SK-N-SH treated with all-trans-retinoic acid at 6 μM for 48 hours (cell line): ENCODE results near the gene OR2T6.

Experiments used
- ATAC-seq: fragments of 200-7000 bp; cut with Tn5 transposase; 3 replicates; pipeline ENCODE4 v1.9.1; 2020; ENCODE audit warnings: mild to moderate bottlenecking, moderate library complexity
- BACH2 ChIP-seq: fragments of 250-450 bp; sonication (Bioruptor Pico); IDR thresholded peaks from 2 replicates; pipeline ENCODE4 v1.9.0; 2021; ENCODE audit warnings: mild to moderate bottlenecking, borderline replicate concordance
- CREB5 ChIP-seq: fragments of 250-450 bp; sonication (Bioruptor Pico); IDR thresholded peaks from 2 replicates; pipeline ENCODE4 v1.5.1; 2020; ENCODE audit warnings: low read depth, mild to moderate bottlenecking, moderate library complexity
- CSDC2 ChIP-seq: fragments of 250-450 bp; sonication (Bioruptor Pico); IDR thresholded peaks from 2 replicates; pipeline ENCODE4 v1.5.0; 2020; ENCODE audit warnings: mild to moderate bottlenecking, moderate library complexity
- ESRRG ChIP-seq: fragments of 250-450 bp; sonication (Bioruptor Pico); IDR thresholded peaks from 2 replicates; pipeline ENCODE4 v1.6.1; 2021; ENCODE audit warnings: mild to moderate bottlenecking
- GLIS3 ChIP-seq: fragments of 250-450 bp; sonication (Bioruptor Pico); IDR thresholded peaks from 2 replicates; pipeline ENCODE4 v1.5.0; 2020; ENCODE audit warnings: mild to moderate bottlenecking, moderate library complexity
- ISL1 ChIP-seq: fragments of 250-450 bp; sonication (Bioruptor Pico); IDR thresholded peaks from 2 replicates; pipeline ENCODE4 v2.1.2; 2022; ENCODE audit warnings: mild to moderate bottlenecking, moderate library complexity
- OSR1 ChIP-seq: fragments of 250-450 bp; sonication (Bioruptor Pico); IDR thresholded peaks from 2 replicates; pipeline ENCODE4 v1.8.0; 2022; ENCODE audit warnings: moderate library complexity, mild to moderate bottlenecking, inconsistent platforms
- PATZ1 ChIP-seq: fragments of 250-450 bp; sonication (Bioruptor Pico); IDR thresholded peaks from 2 replicates; pipeline ENCODE4 v1.8.0; 2020; ENCODE audit warnings: mild to moderate bottlenecking, moderate library complexity, borderline replicate concordance
- POU6F1 ChIP-seq: fragments of 250-450 bp; sonication (Bioruptor Pico); IDR thresholded peaks from 2 replicates; pipeline ENCODE4 v1.8.0; 2021; ENCODE audit warnings: low read depth, mild to moderate bottlenecking, moderate library complexity, borderline replicate concordance
- PPARA ChIP-seq: fragments of 250-450 bp; sonication (Bioruptor Pico); IDR thresholded peaks from 2 replicates; pipeline ENCODE4 v1.5.0; 2020; ENCODE audit warnings: mild to moderate bottlenecking, borderline replicate concordance
- RARB ChIP-seq: fragments of 250-450 bp; sonication (Bioruptor Pico); IDR thresholded peaks from 2 replicates; pipeline ENCODE4 v1.8.0; 2021; ENCODE audit warnings: mild to moderate bottlenecking, moderate library complexity
- SNAI2 ChIP-seq: fragments of 250-450 bp; sonication (Bioruptor Pico); IDR thresholded peaks from 2 replicates; pipeline ENCODE4 v1.5.0; 2020; ENCODE audit warnings: mild to moderate bottlenecking, moderate library complexity
- TCF4 ChIP-seq: fragments of 250-450 bp; sonication (Bioruptor Pico); IDR thresholded peaks from 2 replicates; pipeline ENCODE4 v1.8.0; 2021; ENCODE audit warnings: mild to moderate bottlenecking, moderate library complexity, borderline replicate concordance
- TOX ChIP-seq: fragments of 250-450 bp; sonication (Bioruptor Pico); IDR thresholded peaks from 2 replicates; pipeline ENCODE4 v1.8.0; 2021; ENCODE audit warnings: mild to moderate bottlenecking, moderate library complexity, borderline replicate concordance
- ZC3H10 ChIP-seq: fragments of 250-450 bp; sonication (Bioruptor Pico); IDR thresholded peaks from 2 replicates; pipeline ENCODE4 v1.5.1; 2021; ENCODE audit warnings: mild to moderate bottlenecking, moderate library complexity
- ZFP3 ChIP-seq: fragments of 250-450 bp; sonication (Bioruptor Pico); IDR thresholded peaks from 2 replicates; pipeline ENCODE4 v1.5.0; 2020; ENCODE audit warnings: mild to moderate bottlenecking, moderate library complexity
- ZFP30 ChIP-seq: fragments of 450-650 bp; formaldehyde crosslinking; IDR thresholded peaks from 2 replicates; pipeline ENCODE4 v1.5.0; 2022; ENCODE audit warnings: mild to moderate bottlenecking, moderate library complexity
- ZNF70 ChIP-seq: fragments of 450-650 bp; formaldehyde crosslinking; IDR thresholded peaks from 2 replicates; pipeline ENCODE4 v1.5.0; 2020; ENCODE audit warnings: mild to moderate bottlenecking, moderate library complexity
- ZNF8 ChIP-seq: fragments of 450-650 bp; formaldehyde crosslinking; IDR thresholded peaks from 2 replicates; pipeline ENCODE4 v1.5.0; 2020; ENCODE audit warnings: mild to moderate bottlenecking, moderate library complexity
- TF ChIP-seq, protein P1 (sequence below): fragments of 250-450 bp; sonication (Bioruptor Pico); IDR thresholded peaks from 2 replicates; pipeline ENCODE4 v1.5.0; 2020; ENCODE audit warnings: mild to moderate bottlenecking, moderate library complexity
- TF ChIP-seq, protein P2 (sequence below): fragments of 250-450 bp; sonication (Bioruptor Pico); IDR thresholded peaks from 2 replicates; pipeline ENCODE4 v1.5.1; 2021; ENCODE audit warnings: mild to moderate bottlenecking, moderate library complexity

The OR2T6 gene

GRCh38 chr1:248393050-248393449, 17.5 kb downstream of the OR2T6 start (continued):
- TF ChIP-seq BACH2 (CRISPR knock-in tag) (no peak), RARB (CRISPR knock-in tag) (no peak), TOX (CRISPR knock-in tag) (no peak), PPARA (CRISPR knock-in tag) (no peak), ZNF70 (CRISPR knock-in tag) (no peak), ZNF8 (CRISPR knock-in tag) (no peak), ZFP30 (no peak)
- TF ChIP-seq, protein P1, sequence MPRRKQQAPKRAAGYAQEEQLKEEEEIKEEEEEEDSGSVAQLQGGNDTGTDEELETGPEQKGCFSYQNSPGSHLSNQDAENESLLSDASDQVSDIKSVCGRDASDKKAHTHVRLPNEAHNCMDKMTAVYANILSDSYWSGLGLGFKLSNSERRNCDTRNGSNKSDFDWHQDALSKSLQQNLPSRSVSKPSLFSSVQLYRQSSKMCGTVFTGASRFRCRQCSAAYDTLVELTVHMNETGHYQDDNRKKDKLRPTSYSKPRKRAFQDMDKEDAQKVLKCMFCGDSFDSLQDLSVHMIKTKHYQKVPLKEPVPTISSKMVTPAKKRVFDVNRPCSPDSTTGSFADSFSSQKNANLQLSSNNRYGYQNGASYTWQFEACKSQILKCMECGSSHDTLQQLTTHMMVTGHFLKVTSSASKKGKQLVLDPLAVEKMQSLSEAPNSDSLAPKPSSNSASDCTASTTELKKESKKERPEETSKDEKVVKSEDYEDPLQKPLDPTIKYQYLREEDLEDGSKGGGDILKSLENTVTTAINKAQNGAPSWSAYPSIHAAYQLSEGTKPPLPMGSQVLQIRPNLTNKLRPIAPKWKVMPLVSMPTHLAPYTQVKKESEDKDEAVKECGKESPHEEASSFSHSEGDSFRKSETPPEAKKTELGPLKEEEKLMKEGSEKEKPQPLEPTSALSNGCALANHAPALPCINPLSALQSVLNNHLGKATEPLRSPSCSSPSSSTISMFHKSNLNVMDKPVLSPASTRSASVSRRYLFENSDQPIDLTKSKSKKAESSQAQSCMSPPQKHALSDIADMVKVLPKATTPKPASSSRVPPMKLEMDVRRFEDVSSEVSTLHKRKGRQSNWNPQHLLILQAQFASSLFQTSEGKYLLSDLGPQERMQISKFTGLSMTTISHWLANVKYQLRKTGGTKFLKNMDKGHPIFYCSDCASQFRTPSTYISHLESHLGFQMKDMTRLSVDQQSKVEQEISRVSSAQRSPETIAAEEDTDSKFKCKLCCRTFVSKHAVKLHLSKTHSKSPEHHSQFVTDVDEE (CRISPR knock-in tag), result no peak

GRCh38 chr1:248402748-248403147, 27.2 kb downstream of the OR2T6 start, which contains the start of gene OR2T1:
Gene OR2T1, plus strand, starts transcription at chr1:248403048. Its CDS starts 3,100 bp downstream, at chr1:248406148.
- no peak for TF ChIP-seq SNAI2 (CRISPR knock-in tag)
- TF ChIP-seq, protein P1 (CRISPR knock-in tag), result no peak
- TF ChIP-seq CSDC2 (CRISPR knock-in tag), result no peak
- no peak for TF ChIP-seq POU6F1
- no peak for TF ChIP-seq GLIS3 (CRISPR knock-in tag)
- no peak for TF ChIP-seq OSR1
- no peak for TF ChIP-seq ZC3H10 (CRISPR knock-in tag)
- TF ChIP-seq ESRRG (CRISPR knock-in tag), result no peak
- TF ChIP-seq, protein P2, sequence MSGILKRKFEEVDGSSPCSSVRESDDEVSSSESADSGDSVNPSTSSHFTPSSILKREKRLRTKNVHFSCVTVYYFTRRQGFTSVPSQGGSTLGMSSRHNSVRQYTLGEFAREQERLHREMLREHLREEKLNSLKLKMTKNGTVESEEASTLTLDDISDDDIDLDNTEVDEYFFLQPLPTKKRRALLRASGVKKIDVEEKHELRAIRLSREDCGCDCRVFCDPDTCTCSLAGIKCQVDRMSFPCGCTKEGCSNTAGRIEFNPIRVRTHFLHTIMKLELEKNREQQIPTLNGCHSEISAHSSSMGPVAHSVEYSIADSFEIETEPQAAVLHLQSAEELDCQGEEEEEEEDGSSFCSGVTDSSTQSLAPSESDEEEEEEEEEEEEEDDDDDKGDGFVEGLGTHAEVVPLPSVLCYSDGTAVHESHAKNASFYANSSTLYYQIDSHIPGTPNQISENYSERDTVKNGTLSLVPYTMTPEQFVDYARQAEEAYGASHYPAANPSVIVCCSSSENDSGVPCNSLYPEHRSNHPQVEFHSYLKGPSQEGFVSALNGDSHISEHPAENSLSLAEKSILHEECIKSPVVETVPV, result no peak
- TF ChIP-seq ISL1 (CRISPR knock-in tag), result no peak
- no peak for TF ChIP-seq ZFP30
- no peak for TF ChIP-seq TCF4 (CRISPR knock-in tag)
- TF ChIP-seq ZNF8 (CRISPR knock-in tag), result no peak
- no peak for TF ChIP-seq ZFP3
- TF ChIP-seq TOX (CRISPR knock-in tag), result no peak
- TF ChIP-seq PATZ1 (CRISPR knock-in tag), result no peak
- no peak for TF ChIP-seq CREB5 (CRISPR knock-in tag)
- ATAC-seq, result no peak
